ENCODE results near the gene LHX2. TPM values are rescaled to one million over a fixed set of nuclear protein-coding genes. Genes with fewer than 3 reads are reported as not detected.

LHX2 gene
- total RNA-seq, 1 experiment from 2014 or later, result not detected

- Mint-ChIP-seq H3K9me3 (ENCODE audit: low read depth, unreplicated experiment) (no peaks in the 10 kb centered on the region), H3K4me1 (ENCODE audit: low read depth, unreplicated experiment) (peaks cover 25% of the 10 kb centered on the region), H3K36me3 (ENCODE audit: insufficient read depth, unreplicated experiment) (no peaks in the 10 kb centered on the region), H3K4me3 (ENCODE audit: low read depth, unreplicated experiment) (peak overlapping the region; percentile 79), H3K27me3 (ENCODE audit: unreplicated experiment) (peaks cover 100% of the 10 kb centered on the region), H3K27ac (ENCODE audit: unreplicated experiment) (no peak overlapping the region)
- CTCF ChIA-PET, result interaction anchor here (1.1 kb wide), 1 partner anchor 21 kb away, joined by 3 read pairs; no protein-coding TSS in a partner anchor
- intact Hi-C loops (cut with micrococcal nuclease; ENCODE audit: unreplicated experiment), result no loop called here
- no peak for TF ChIP-seq CTCF (IDR thresholded peaks at IDR 0.05; ENCODE audit: unreplicated experiment)
- no peak for DNase-seq
- no TSS peak for BruUV-seq (replicated peaks)
These were observed 13.2 kb upstream of the LHX2 start for GRCh38 chr9:123998278-123998925.

- TF ChIP-seq CTCF (IDR thresholded peaks at IDR 0.05; ENCODE audit: unreplicated experiment), result no peak
- no peak for DNase-seq
- Mint-ChIP-seq H3K27me3 (ENCODE audit: unreplicated experiment) (peaks cover 100% of the 10 kb centered on the region), H3K4me3 (ENCODE audit: low read depth, unreplicated experiment) (peak overlapping the region; percentile 79), H3K27ac (ENCODE audit: unreplicated experiment) (no peak overlapping the region), H3K9me3 (ENCODE audit: low read depth, unreplicated experiment) (no peaks in the 10 kb centered on the region), H3K36me3 (ENCODE audit: insufficient read depth, unreplicated experiment) (no peaks in the 10 kb centered on the region), H3K4me1 (ENCODE audit: low read depth, unreplicated experiment) (peaks cover 25% of the 10 kb centered on the region)
- CTCF ChIA-PET, result no interaction called here
- BruUV-seq (replicated peaks), result no TSS peak
- intact Hi-C loops (cut with micrococcal nuclease; ENCODE audit: unreplicated experiment), result no loop called here
These were observed 12.5 kb upstream of the LHX2 start for GRCh38 chr9:123998970-123999621.

GRCh38 chr9:123999661-124000060, 11.9 kb upstream of the LHX2 start:
- Mint-ChIP-seq H3K4me3 (ENCODE audit: low read depth, unreplicated experiment) (peak overlapping the region; percentile 79), H3K9me3 (ENCODE audit: low read depth, unreplicated experiment) (no peaks in the 10 kb centered on the region), H3K27ac (ENCODE audit: unreplicated experiment) (no peak overlapping the region), H3K27me3 (ENCODE audit: unreplicated experiment) (peaks cover 100% of the 10 kb centered on the region), H3K4me1 (ENCODE audit: low read depth, unreplicated experiment) (peaks cover 25% of the 10 kb centered on the region), H3K36me3 (ENCODE audit: insufficient read depth, unreplicated experiment) (no peaks in the 10 kb centered on the region)
- no peak for DNase-seq
- no TSS peak for BruUV-seq (replicated peaks)
- CTCF ChIA-PET, result no interaction called here
- intact Hi-C loops (cut with micrococcal nuclease; ENCODE audit: unreplicated experiment), result no loop called here
- TF ChIP-seq CTCF (IDR thresholded peaks at IDR 0.05; ENCODE audit: unreplicated experiment), result no peak

GRCh38 chr9:124000161-124000783, 11.3 kb upstream of the LHX2 start:
- Mint-ChIP-seq H3K9me3 (ENCODE audit: low read depth, unreplicated experiment) (no peaks in the 10 kb centered on the region), H3K4me3 (ENCODE audit: low read depth, unreplicated experiment) (peak overlapping the region; percentile 31), H3K27ac (ENCODE audit: unreplicated experiment) (no peak overlapping the region), H3K27me3 (ENCODE audit: unreplicated experiment) (peaks cover 100% of the 10 kb centered on the region), H3K36me3 (ENCODE audit: insufficient read depth, unreplicated experiment) (no peaks in the 10 kb centered on the region), H3K4me1 (ENCODE audit: low read depth, unreplicated experiment) (peaks cover 25% of the 10 kb centered on the region)
- CTCF ChIA-PET, result no interaction called here
- no peak for TF ChIP-seq CTCF (IDR thresholded peaks at IDR 0.05; ENCODE audit: unreplicated experiment)
- intact Hi-C loops (cut with micrococcal nuclease; ENCODE audit: unreplicated experiment), result no loop called here
- DNase-seq, result no peak
- no TSS peak for BruUV-seq (replicated peaks)
